ENCODE measurements around the gene RSPH4A.
"Not testable (repeated sequence)": the region's sequence is repeated elsewhere in the genome, so short reads cannot be mapped to it uniquely, and the experiment has no call there.

The RSPH4A gene

DNA sequence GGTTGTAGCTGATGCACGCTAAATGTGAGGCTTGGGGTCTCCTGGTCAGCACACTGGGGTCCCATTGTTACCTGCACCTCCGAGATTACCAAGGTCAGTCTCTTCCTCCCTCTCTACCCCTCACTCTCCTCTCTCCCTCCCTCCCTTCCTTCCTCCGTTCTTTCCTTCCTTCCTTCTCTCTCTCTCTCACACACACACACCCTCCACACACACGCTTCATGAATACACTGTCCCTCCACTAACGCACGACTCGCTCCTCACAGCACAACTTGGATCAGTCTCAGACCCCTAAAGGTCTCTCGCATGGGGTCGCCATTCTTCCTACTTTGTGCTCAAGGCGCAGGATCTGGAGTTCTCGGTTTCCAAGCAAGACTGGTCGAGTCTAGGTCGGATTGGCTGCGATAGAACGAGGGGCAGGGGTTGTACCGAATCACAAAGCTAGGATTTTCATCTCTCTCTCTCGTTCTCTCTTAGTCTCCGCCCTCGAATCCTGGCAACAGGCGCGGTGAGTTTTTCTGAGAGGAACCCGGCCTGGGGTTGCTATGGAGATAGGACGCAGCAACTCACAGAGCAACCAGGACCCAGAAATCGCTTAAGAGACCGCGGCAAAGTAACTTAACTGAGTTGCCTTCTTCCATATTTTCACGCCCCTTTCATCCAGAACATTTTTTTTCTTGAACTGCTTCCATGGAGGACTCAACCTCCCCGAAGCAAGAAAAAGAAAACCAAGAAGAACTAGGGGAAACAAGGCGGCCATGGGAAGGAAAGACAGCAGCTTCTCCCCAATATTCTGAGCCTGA, at the start of gene RSPH4A:
Gene RSPH4A (plus strand): TSS at position 543 of the 800 bp plus-strand sequence. CDS start 145 bp downstream, at position 688.
- peak; percentile 76 to 79 for DNase-seq

DNA sequence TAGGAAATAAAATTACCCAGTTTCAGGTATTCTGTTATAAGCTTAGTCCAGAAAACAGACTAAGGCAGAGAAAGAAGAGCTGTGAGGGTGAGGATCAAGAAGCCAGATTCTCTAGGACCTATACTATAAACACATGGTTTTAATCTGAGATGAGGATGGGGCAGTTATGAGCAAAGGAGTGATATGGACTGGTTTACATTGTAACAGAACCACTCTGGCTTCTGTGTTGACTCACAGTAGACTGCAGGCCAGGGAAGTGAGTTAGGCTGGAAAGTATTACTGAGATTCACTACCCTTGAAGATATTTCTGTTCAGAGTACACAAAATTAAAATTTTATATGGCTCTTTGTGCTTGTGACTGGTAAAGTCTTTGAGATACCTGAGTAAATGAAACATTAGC, 48.2 kb upstream of the RSPH4A start:
- DNase-seq = no peak

DNA sequence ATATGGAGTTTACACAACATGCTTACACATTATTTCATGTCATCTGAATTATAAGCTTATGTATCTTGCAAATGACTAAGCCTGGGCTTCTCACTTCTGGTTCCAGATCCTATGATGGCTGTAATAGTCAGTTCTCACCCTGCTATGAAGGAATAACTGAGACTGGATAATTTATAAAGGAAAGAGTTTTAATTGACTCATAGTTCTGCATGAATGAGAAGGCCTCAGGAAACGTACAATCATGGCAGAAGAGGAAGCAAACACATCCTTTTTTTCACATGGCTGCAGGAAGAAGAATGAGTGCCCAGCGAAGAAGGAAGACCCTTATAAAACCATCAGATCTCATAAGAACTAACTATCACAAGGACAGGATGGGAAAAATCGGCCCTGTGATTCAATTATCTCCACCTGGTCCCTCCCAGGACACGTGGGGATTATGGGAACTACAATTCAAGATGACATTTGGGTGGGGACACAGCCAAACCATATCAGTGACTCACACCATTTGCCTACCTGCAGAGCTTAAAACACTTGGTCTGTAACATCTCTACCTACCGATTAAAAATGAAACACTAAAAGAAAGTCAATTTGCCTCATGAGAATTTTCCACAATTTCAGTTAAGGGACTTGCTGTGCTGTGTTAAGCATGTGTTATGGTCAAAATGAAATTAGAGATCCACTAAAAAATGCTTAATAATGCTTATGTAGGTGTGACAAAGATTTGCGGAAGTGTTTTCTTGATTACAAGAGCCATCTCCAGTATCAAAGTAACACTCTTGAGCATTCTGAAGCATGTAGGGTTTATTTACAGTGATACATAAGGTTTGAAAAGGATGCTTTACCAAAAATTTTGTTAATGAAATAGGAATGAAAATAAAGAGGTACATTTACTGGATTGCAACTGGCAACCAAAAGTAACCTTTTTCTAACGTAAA, 47.2 kb upstream of the RSPH4A start:
- DNase-seq = no peak

DNA sequence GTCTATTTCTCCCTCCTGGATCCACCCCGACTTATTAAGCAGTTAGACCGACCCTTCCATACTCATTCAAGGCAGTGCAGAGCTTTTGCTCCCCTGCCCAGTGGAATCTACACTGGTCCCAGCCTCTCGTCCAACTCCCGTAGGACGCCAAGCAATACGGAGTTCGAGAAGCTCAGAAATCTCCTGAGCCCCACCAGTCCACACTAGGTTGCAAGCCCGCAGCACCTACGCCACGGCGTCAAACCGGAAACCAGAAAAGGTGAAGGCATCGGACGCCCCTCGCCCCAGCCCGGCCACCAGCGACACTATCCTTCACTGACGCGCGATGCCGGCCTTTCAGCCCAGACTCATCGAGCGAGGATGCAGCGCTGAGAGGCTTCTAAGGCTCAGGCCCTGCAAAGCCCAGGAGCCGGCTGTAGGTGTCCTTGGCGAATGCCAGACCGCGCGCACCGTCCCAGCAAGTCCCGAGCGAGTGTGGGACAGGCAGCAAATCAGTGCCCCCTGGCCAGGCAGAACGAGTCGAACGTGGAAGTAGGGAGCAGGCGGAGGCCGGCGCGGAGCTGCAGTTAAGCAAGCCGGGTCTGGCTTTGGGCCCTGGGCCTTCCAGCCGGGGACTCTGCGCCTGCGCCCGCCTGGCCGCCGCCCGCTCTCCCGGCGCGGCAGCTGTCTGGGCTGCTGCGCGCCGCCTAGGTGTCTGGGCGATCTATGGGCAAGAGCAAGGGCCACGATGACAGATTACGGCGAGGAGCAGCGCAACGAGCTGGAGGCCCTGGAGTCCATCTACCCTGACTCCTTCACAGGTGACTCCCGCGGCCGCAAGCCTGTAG, 45.2 kb upstream of the RSPH4A start, which contains the start of gene RWDD1:
Gene RWDD1 (plus strand): TSS at position 649 of the 827 bp plus-strand sequence. CDS start 79 bp downstream, at position 728.
- peak; percentile 96 to 99 for DNase-seq

DNA sequence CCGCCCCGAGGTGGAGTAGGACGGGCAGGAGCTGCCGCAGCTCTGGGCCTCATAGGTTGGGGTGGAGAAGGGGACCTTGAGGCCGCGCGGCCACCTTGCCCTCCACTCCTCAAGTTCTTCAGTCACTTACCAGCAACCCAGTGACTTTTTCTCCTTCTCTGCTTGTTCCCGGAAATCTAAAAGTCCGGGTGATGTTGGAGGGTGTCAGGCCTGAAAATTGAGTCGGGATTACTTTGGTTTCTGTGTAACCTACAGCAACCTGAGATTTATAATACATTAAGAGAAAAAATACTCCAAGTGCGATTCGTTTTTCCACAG, 44.6 kb upstream of the RSPH4A start:
- no peak for DNase-seq

DNA sequence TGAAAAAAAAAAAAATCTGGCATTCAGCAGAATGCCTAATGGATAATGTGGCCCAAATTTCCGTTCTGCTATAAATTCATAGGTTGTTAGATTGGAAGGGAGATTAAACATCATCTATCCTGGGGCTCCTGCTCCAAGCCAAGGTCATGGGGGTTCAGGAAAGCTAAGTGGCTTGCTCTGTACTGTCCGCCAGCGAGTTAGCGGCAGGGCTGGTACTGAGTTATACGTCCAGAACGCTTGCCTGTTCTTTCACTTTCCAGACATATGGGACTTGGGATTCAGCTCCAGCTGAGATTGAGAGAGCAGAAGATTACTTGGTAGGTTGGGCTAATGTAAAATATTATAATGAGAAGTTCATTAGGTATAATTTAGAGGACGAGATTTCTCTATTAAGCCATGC, 44.1 kb upstream of the RSPH4A start:
- DNase-seq = no peak

DNA sequence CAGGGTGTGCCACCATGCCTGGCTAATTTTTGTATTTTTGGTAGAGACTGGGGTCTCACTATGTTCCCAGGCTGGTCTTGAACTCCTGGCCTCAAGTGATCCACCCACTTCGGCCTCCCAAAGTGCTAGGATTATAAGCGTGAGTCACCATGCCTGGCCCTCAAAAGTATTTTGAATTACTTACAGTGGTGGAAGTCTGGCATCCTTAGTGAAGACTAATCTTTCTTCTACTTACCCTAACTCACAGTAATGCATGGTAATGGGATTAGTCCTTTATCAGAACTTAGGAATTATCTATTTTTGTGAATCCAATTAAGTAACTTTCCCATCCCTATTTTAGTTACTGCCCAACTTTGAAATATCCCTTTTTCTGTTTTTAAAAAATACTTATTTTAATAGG, 41.1 kb upstream of the RSPH4A start:
- DNase-seq = no peak

DNA sequence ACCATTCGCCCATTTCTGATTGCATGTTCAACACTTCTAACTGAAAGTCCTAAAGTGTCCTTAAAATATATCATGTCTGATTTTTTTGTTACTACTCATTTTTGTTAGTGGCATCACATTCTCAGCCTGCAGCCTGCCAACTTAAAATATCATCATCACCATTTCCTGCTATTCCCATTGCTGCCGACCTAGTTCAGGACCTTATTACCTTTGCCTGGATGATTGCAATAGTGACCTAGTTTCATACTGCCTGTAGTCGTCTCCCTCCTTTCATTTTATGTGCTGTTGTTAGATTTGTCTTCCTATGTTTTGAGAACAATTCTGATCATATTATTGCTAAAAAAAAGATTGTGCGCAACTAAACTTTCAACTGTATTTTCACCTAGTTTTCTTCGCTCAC, 38.8 kb upstream of the RSPH4A start:
- no peak for DNase-seq

DNA sequence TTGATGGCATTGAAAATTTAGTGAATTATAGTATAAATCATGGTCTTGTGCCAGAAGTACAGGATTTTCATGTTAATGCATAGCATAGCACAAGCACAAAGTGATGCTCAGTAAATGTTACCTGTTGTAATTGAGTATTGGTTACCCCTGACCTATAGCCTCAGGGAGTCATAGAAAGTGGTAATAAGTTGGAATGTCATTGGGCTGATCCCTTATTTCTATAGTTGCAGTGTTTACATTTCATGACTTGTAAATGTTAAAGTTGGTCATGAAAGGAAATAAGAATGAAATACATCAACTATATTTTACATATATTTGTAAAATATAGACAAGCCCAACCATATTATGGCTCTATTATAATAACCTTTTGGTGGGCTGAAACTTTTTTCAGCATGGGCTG, 37.9 kb upstream of the RSPH4A start:
- no peak for DNase-seq

DNA sequence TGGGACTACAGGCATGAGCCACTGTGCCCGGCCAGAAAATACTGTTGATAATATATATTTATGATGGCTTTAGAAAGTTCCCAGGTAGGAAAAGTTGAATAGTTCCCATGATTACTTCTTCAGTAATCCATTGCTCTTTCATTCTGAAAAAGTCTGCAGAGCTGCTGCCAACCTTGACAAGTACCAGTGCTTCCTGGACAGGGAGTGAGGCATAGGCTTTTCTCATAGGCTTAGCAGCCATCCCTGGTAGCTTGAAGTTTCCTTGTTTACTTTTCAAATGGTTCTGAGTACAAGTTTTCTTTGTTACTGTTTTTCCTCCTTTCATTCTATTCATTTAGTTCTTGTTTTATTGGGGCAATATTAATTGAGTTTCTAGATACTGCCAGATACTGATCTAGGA, 37.1 kb upstream of the RSPH4A start:
- no peak for DNase-seq

DNA sequence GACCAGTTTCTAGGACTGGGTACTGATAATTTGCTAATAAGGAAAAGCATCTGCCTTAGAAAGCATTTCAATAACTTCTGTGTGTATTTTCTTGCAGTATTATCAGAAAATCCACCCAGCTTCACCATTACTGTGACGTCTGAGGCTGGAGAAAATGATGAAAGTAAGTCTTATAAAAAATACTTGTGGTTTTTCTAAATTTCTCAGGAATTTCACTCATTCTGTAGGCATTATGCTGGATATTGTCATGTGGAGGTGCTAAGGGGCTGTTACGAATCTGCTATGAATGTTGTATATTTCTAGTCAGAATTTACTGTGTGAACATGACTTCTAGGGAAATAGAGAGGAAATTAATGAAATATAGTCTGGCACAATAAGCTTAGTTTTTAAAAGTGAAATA, 36.1 kb upstream of the RSPH4A start:
- no peak for DNase-seq

DNA sequence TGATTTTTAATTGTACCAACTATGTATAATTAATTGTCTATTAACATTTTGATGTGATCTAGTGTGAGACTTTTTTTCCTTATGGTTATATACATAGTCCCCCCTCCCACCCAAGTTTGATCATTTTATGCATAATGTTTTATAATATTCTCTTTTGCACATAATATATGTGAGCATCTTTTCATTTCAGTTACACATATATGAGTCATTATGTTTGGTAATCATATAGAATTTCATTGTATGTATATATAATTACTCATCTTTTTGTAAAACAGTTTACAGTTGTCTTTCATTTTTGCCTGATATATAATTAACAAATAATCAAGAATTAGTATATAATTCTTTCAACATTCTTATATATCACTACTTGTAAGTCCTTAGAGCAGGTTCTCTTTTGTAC, 30.0 kb upstream of the RSPH4A start:
- no peak for DNase-seq

DNA sequence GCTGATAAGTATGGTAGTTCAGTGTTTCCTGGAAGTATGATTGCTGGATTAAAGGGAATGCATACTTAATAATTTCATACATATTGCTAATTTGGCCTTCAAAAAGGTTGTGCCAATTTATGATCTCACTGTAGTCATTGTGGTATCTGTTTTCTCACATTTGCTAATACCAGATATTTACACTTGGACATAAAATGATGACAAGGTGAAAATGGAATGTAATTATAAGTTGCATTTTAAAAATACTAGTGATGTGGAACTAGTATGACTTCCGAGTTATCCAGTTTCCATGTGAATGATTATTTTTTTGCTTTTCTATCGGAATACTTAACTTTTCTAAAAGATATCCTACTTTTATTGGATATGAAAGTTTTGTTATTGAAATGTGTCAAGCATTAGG, 29.5 kb upstream of the RSPH4A start:
- DNase-seq = no peak

DNA sequence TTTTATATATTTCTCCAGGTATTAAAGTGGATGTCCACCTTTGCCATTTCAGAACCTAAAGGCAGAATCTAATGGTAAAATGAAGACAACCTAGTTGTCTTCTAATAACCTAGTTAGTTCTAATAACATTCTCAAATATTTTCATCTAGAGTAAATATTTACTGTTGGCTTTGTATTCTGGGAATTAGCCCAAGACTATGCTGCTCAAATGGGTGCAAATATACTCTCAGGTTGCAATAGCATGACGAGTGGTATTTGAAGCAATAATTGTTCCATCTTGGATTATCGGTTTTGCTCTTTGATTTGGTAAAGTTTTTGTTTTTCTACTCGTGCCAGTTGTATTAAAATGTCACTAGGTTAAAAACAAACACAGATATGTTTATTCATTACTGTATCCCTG, 21.0 kb upstream of the RSPH4A start:
- no peak for DNase-seq

DNA sequence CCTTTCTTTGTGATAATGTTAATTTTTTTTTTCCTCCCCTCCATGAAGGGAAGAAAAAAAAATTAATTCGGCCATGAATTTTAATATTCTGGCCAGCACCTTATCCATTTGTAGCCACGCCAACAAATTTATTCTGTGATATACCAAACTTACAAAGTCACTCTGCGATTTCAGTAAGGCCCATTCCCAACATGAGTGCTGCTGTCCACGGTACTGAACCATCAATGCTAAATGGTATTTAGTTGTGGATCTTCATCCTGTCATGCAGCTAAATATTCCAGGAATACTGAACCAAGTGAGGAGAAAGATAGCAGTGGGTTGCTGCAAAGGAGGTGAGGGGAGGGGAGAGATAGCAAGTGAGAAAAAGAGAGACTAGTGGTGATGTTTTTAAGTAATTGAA, 19.5 kb upstream of the RSPH4A start:
- DNase-seq = no peak

DNA sequence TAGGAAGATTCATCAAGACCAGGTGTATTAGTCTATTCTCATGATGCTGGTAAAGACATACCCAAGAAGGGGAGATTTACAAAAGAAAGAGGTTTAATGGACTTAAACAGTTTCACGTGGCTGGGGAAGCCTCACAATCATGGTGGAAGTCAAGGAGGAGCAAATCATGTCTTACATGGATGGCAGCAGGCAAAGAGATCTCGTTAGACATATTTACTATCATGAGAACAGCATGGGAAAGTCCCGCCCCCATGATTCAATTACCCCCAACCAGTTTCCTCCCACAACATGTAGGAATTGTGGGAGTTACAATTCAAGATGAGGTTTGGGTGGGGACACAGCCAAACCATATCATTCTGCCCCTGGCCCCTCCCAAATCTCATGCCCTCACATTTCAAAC, 12.4 kb upstream of the RSPH4A start:
- DNase-seq = not testable (repeated sequence)

DNA sequence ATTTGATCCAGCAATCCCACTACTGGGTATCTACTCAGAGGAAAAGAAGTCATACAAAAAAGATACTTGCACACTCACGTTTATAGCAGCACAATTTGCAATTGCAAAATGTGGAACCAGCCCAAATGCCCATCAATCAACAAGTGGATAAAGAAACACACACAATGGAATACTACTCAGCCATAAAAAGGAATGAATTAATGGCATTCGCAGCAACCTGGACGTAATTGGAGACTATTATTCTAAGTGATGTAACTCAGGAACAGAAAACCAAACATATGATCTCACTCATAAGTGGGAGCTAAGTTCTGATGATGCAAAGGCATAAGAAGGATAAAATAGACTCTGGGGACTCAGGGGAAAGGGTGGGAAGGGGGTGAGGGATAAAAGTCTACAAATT, 11.4 kb upstream of the RSPH4A start:
- DNase-seq = not testable (repeated sequence)

DNA sequence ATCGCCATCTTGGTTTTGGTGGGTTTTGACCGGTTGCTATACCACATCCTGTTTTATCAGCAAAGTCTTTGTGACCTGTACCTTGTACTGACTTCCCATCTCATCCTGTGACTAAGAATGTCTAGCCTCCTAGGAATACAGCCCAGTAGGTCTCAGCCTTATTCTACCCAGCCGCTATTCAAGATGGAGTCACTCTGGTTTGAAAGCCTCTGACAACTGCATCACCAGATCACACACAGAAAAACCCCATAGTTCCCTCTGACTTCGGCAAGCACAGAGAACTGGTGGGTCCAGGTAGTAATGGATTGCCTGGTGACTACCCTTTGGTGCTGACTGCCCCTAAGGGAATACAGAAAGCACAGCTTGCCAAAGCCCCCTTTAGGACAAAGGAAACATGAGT, 10.3 kb upstream of the RSPH4A start:
- DNase-seq = no peak

DNA sequence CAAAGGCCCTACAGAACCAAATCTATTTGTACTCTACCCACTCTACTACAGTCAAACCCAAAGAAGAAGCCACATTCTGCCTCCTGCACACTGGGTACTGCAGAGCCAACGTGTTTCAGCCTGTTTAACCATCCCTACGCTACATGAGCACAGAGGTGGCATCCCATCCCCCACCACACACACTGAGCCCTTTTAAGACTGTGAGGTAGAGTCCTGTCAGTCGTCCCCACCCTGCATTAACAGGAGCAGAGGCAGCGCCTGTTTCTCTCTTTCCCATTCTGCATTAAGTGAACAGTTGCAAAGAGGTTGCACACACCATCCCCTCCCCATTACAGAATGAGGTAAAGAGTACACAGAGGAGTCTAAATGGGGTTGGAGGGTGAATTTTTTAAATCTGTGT, 5.2 kb upstream of the RSPH4A start:
- no peak for DNase-seq

DNA sequence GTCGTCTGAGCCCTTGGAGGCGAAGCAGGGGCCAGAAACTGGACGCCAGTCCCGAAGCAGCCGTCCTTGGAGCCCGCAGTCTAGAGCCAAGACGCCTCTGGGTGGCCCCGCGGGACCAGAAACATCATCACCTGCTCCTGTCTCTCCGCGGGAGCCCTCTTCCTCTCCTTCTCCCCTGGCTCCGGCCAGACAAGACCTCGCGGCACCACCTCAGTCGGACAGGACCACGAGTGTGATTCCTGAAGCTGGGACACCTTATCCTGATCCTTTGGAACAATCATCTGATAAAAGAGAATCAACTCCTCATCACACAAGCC, 416 bp downstream of the RSPH4A start:
- peak; percentile 35 to 39 for DNase-seq

DNA sequence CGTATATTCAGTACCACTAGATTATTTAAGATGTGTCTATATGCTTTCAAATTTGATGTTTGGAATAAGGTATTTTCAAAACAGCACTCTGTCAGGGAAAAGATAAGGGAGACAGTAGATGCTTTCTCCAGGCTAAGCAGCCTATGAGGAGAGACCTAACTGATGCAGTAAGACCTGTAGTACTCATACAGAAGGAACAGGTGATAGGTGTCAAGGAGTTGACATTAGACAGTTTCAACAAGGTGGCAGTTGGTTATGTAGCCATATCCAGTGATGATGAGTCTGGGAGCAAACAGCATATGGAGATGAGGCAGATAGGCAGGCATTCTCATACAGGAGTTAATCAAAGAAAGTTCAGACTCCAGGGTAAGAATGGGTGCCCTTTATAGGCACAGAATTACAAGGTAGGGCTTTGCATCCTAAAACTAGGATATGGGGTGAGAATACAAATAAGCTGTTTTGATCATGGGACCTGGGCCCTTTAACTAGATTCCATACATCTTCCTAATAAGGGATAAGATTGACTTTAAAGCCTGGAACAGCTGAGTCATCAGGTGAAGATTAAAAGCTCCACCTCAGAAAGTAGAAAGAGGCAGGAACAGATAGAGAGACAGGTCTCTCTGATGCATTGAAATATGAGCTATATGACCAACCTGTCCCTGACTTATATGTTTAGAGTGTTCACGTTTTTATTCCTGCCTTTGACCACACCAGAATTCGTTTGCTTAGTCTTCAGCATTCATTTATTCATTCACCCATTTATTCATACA, 7.9 kb downstream of the RSPH4A start:
- no peak for DNase-seq

DNA sequence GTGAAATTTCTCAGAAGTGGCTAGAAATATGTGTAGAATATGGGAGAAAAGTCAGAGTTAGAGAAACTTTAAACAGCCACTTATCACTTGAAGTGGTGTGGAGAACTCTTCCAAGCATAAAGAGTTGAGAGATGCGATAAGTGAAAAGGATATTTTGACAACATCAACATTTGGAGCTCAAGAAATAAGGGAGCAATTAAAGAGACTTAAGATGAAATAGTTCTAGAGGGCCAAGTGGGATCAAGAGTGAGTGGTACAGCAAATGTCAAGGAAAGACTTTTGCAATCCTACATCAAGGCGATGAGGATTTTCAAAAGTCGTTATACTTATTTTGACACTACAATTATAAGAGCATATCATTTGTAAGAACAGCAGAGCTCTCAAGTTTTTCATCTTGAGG, 9.6 kb downstream of the RSPH4A start:
- no peak for DNase-seq

DNA sequence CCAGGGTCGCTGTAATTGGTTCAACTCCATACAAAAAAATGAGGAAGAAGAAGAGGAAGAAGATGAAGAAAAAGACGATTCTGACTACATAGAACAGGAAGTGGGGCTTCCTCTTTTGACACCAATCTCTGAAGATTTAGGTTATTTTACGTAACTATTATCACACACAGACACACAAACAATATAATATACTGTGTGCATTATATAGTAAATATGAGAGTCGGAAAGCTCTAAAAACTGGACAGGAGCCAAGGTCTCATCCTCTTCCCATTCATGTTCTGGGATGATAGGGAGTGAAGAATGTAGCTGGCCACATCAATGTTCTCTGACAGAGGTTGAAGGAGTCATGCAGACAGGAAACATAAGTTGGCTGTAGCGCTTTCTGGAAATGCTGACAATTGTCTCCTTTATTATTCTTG, 13.3 kb downstream of the RSPH4A start:
- DNase-seq = no peak
